Nephron (organoid): ENCODE results near the gene IGF1R.

ENCODE experiments used
- H3K27ac Mint-ChIP-seq, 3 experiments: 2 replicates each; pipeline ENCODE4 v1.8.0; 2020; ENCODE audit warnings: mixed read lengths in 3 of 3, mild to moderate bottlenecking in 2 of 3, moderate library complexity in 1 of 3
- H3K27me3 Mint-ChIP-seq: 2 replicates; pipeline ENCODE4 v1.8.0; 2021; ENCODE audit warnings: low read depth, mild to moderate bottlenecking, moderate library complexity, mixed read lengths
- H3K36me3 Mint-ChIP-seq: 2 replicates; pipeline ENCODE4 v1.8.0; 2020; ENCODE audit warnings: low read depth, mixed read lengths
- H3K4me1 Mint-ChIP-seq: 2 replicates; pipeline ENCODE4 v1.8.0; 2020; ENCODE audit warnings: mixed read lengths
- H3K4me3 Mint-ChIP-seq, 3 experiments: 2 replicates each; pipeline ENCODE4 v1.8.0; 2020; ENCODE audit warnings: mild to moderate bottlenecking in 3 of 3, mixed read lengths in 3 of 3, moderate library complexity in 2 of 3
- H3K9me3 Mint-ChIP-seq: 2 replicates; pipeline ENCODE4 v1.8.0; 2020; ENCODE audit warnings: mixed read lengths
- CTCF ChIP-seq, 3 experiments: fragments of 200-600 bp; sonication (generic); IDR thresholded peaks; one replicate each; pipeline ENCODE4 v1.5.0; 2021; ENCODE audit warnings: antibody characterized with exemption in 3 of 3; ENCODE audit not compliant: unreplicated experiment in 3 of 3

IGF1R gene

GRCh38 chr15:98802187-98802586 is 153.8 kb downstream of the IGF1R start:
- TF ChIP-seq CTCF (IDR thresholded peaks at IDR 0.05; ENCODE audit: unreplicated experiment in 3 of 3) = no peak
- H3K27ac Mint-ChIP-seq = peak overlapping the region in 1 of 3 experiments; percentile 96
- H3K4me3 Mint-ChIP-seq = no peak overlapping the region

GRCh38 chr15:98803228-98804056 is 155.1 kb downstream of the IGF1R start:
- Mint-ChIP-seq H3K27me3 (no peaks in the 10 kb centered on the region), H3K4me3 (no peak overlapping the region), H3K4me1 (peaks cover 74% of the 10 kb centered on the region), H3K36me3 (no peaks in the 10 kb centered on the region), H3K9me3 (no peaks in the 10 kb centered on the region), H3K27ac (peak overlapping the region in 1 of 3 experiments; percentile 21)
- TF ChIP-seq CTCF (IDR thresholded peaks at IDR 0.05; ENCODE audit: unreplicated experiment in 3 of 3) = no peak

More at GRCh38 chr15:98802187-98802586, 153.8 kb downstream of the IGF1R start:
- Mint-ChIP-seq H3K36me3 (no peaks in the 10 kb centered on the region), H3K9me3 (no peaks in the 10 kb centered on the region), H3K4me1 (peaks cover 79% of the 10 kb centered on the region), H3K27me3 (no peaks in the 10 kb centered on the region)

GRCh38 chr15:98804057-98804380 is 155.7 kb downstream of the IGF1R start:
- Mint-ChIP-seq H3K4me1 (peaks cover 68% of the 10 kb centered on the region), H3K36me3 (no peaks in the 10 kb centered on the region), H3K27ac (peak overlapping the region in 2 of 3 experiments; percentile 21 to 42), H3K9me3 (no peaks in the 10 kb centered on the region), H3K27me3 (no peaks in the 10 kb centered on the region), H3K4me3 (no peak overlapping the region)
- TF ChIP-seq CTCF (IDR thresholded peaks at IDR 0.05; ENCODE audit: unreplicated experiment in 3 of 3) = peak; percentile 40 to 47 (median 44)

GRCh38 chr15:98805434-98806274 is 157.3 kb downstream of the IGF1R start:
- Mint-ChIP-seq H3K4me3 (no peak overlapping the region), H3K4me1 (peaks cover 52% of the 10 kb centered on the region), H3K27me3 (no peaks in the 10 kb centered on the region), H3K9me3 (no peaks in the 10 kb centered on the region), H3K27ac (peak overlapping the region; percentile 40 to 59 (median 44)), H3K36me3 (peaks cover 3% of the 10 kb centered on the region)
- TF ChIP-seq CTCF (IDR thresholded peaks at IDR 0.05; ENCODE audit: unreplicated experiment in 3 of 3) = peak in 2 of 3 experiments; percentile 12 to 28

- peaks cover 3% of the 10 kb centered on the region for H3K36me3 Mint-ChIP-seq
- H3K4me3 Mint-ChIP-seq = no peak overlapping the region
- no peaks in the 10 kb centered on the region for H3K27me3 Mint-ChIP-seq
- peaks cover 45% of the 10 kb centered on the region for H3K4me1 Mint-ChIP-seq
- H3K9me3 Mint-ChIP-seq = no peaks in the 10 kb centered on the region
- no peak for TF ChIP-seq CTCF (IDR thresholded peaks at IDR 0.05; ENCODE audit: unreplicated experiment in 3 of 3)
- no peak overlapping the region for H3K27ac Mint-ChIP-seq
These were observed 158.0 kb downstream of the IGF1R start for GRCh38 chr15:98806275-98806895.
